Activated CD4-positive, alpha-beta memory T cell treated with anti-CD3 and anti-CD28 coated beads, Interleukin-2, amount 10 ng/mL, durations not matched to agents 7 days and 5 days (primary cell): ENCODE measurements around the gene SERTAD1. TPM values are rescaled to one million over a fixed set of nuclear protein-coding genes. Genes with fewer than 3 reads are reported as not detected.
A peak's percentile ranks its signal among the peaks of the same experiment; 100 is the strongest.
"Not testable (repeated sequence)": the region's sequence is repeated elsewhere in the genome, so short reads cannot be mapped to it uniquely, and the experiment has no call there.

Source experiments
- CTCF ChIA-PET: fragments of 350-600 bp; sonication (Branson Sonifier 250); formaldehyde crosslinking; loops from one replicate; lab custom pipeline; 2021; ENCODE audit warnings: antibody characterized with exemption, inconsistent platforms; lab: Charles Lee
- POLR2A ChIA-PET: fragments of 350-600 bp; sonication (Branson Sonifier 250); formaldehyde crosslinking; loops from one replicate; lab custom pipeline; 2021; ENCODE audit warnings: antibody characterized with exemption; lab: Charles Lee
- DNase-seq: peaks from one replicate; pipeline ENCODE4 v3.0.0-alpha.2; 2020
- H3K27ac Mint-ChIP-seq: one replicate; pipeline ENCODE4 v1.8.0; 2021; ENCODE audit warnings: mild to moderate bottlenecking, mixed read lengths
- H3K27me3 Mint-ChIP-seq: one replicate; pipeline ENCODE4 v1.8.0; 2021; ENCODE audit warnings: mixed read lengths
- H3K36me3 Mint-ChIP-seq: one replicate; pipeline ENCODE4 v1.8.0; 2021; ENCODE audit warnings: low read depth, mixed read lengths
- H3K4me1 Mint-ChIP-seq: one replicate; pipeline ENCODE4 v1.8.0; 2021; ENCODE audit warnings: mixed read lengths
- H3K4me3 Mint-ChIP-seq: one replicate; pipeline ENCODE4 v1.8.0; 2021; ENCODE audit warnings: mild to moderate bottlenecking, mixed read lengths
- H3K9me3 Mint-ChIP-seq: one replicate; pipeline ENCODE4 v1.8.0; 2021; ENCODE audit warnings: mixed read lengths
- total RNA-seq, 2 experiments: library from RNA; stranded (reverse); gene quantifications; one replicate each; pipeline ENCODE4 v1.2.3, GENCODE V29; 2021

Gene SERTAD1
- total RNA-seq, 2 experiments from 2014 or later: 10.6 to 10.7 TPM

- H3K4me3 Mint-ChIP-seq: peak overlapping the region; percentile 87
- peaks cover 6% of the 10 kb centered on the region for H3K36me3 Mint-ChIP-seq
- H3K27ac Mint-ChIP-seq: no peak overlapping the region
- ChIA-PET POLR2A (interaction anchor here (0.6 to 3.3 kb wide), 12 partner anchors 18 to 146 kb away, joined by 3 to 26 read pairs (median 5); partner anchors contain the start of genes SERTAD1 and SERTAD3), CTCF (interaction anchor here (0.6 to 4.0 kb wide), 34 partner anchors 8 to 799 kb away, joined by 3 to 51 read pairs (median 5); partner anchors contain the start of genes AKT2, C19orf47, SERTAD1 and SERTAD3)
- H3K4me1 Mint-ChIP-seq: peaks cover 36% of the 10 kb centered on the region
- peaks cover 23% of the 10 kb centered on the region for H3K27me3 Mint-ChIP-seq
- H3K9me3 Mint-ChIP-seq: no peaks in the 10 kb centered on the region
- DNase-seq: peak; percentile 71
These were observed 38.5 kb upstream of the SERTAD1 start for GRCh38 chr19:40464059-40465024.

GRCh38 chr19:40463587-40464037 is 37.8 kb upstream of the SERTAD1 start:
- peaks cover 36% of the 10 kb centered on the region for H3K4me1 Mint-ChIP-seq
- H3K27ac Mint-ChIP-seq, H3K9me3 Mint-ChIP-seq, DNase-seq, H3K36me3 Mint-ChIP-seq, H3K4me3 Mint-ChIP-seq: not testable (repeated sequence)
- H3K27me3 Mint-ChIP-seq: peaks cover 19% of the 10 kb centered on the region
- CTCF ChIA-PET: interaction anchor here (0.6 to 4.0 kb wide), 24 partner anchors 8 to 314 kb away, joined by 3 to 51 read pairs (median 6); partner anchors contain the start of genes C19orf47, SERTAD1 and SERTAD3
- POLR2A ChIA-PET: interaction anchor here (1.1 to 3.3 kb wide), 5 partner anchors 20 to 140 kb away, joined by 3 to 26 read pairs (median 4); partner anchors contain the start of gene SERTAD3

DNA sequence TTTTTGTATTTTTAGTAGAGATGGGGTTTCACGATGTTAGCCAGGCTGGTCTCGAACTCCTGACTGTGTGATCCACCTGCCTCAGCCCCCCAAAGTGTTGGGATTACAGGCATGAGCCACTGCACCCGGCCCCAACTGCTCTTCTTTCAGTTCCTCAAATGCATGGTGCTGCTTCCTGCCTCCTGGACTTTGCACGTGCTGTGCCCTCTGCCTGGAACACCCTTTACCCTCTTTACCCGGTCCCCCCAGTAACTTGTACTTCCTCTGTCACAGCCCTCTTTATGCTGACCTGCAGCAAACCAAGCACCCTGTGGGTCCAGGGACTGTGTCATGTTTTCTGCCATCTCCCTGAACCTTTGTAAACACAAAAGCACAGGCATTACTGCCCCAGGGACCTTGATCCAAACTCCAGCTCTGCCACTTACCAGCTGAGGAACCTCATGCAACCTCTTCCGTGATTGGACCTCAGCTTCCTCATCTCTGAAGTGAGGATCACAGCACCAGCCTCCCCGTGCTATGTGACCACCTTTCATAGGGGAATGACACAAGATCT is 36.0 kb upstream of the SERTAD1 start:
- Mint-ChIP-seq H3K4me1 (peaks cover 32% of the 10 kb centered on the region), H3K27ac (no peak overlapping the region), H3K9me3 (no peaks in the 10 kb centered on the region), H3K27me3 (peaks cover 7% of the 10 kb centered on the region), H3K36me3 (peaks cover 6% of the 10 kb centered on the region), H3K4me3 (no peak overlapping the region)
- CTCF ChIA-PET: interaction anchor here (1.3 kb wide), 1 partner anchor 41 kb away, joined by 5 read pairs; no protein-coding TSS in a partner anchor
- POLR2A ChIA-PET: interaction anchor here (1.1 kb wide), 1 partner anchor 36 kb away, joined by 3 read pairs; no protein-coding TSS in a partner anchor
- no peak for DNase-seq

- no peaks in the 10 kb centered on the region for H3K9me3 Mint-ChIP-seq
- no peak overlapping the region for H3K27ac Mint-ChIP-seq
- ChIA-PET CTCF (no interaction called here), POLR2A (no interaction called here)
- H3K36me3 Mint-ChIP-seq: no peaks in the 10 kb centered on the region
- H3K4me3 Mint-ChIP-seq: no peak overlapping the region
- peaks cover 18% of the 10 kb centered on the region for H3K4me1 Mint-ChIP-seq
- DNase-seq: no peak
- H3K27me3 Mint-ChIP-seq: no peaks in the 10 kb centered on the region
These were observed 34.4 kb upstream of the SERTAD1 start for GRCh38 chr19:40460185-40460584.

- ChIA-PET CTCF (no interaction called here), POLR2A (no interaction called here)
- H3K36me3 Mint-ChIP-seq: no peaks in the 10 kb centered on the region
- no peaks in the 10 kb centered on the region for H3K9me3 Mint-ChIP-seq
- no peaks in the 10 kb centered on the region for H3K27me3 Mint-ChIP-seq
- no peak for DNase-seq
- no peak overlapping the region for H3K27ac Mint-ChIP-seq
- no peak overlapping the region for H3K4me3 Mint-ChIP-seq
- peaks cover 8% of the 10 kb centered on the region for H3K4me1 Mint-ChIP-seq
These were observed 32.8 kb upstream of the SERTAD1 start for GRCh38 chr19:40458597-40458974.

DNA sequence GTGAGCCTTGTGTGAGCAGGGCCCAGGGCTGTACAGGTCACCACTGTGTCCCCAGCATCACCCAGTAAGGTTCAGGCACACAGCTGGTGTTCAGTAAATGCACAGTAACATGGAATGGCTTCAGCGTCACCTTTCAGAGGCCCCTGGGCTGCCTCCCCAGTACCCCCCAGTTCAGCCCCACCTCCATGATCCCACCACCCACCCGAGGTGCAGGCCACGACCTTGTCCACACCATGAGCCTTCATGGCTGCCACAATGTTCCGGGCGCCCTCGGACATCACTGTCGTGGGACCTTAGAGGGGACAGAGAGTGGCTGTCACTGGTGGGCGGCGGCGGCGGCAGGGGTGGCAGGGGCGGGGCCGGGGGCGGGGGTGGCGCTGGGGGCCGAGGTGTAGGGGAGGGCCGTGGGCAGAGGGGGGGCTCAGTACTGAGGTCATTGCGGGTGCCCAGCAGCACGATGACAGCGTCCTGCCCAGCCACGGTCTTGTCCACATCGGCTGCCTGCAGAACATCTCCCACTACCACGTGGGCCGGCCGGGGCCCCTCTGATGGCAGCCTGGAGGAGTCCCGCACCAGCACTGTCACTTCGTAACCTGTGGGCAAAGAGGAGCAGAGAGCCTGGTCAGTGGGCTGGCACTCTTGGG is 32.3 kb upstream of the SERTAD1 start:
- Mint-ChIP-seq H3K27ac (no peak overlapping the region), H3K27me3 (no peaks in the 10 kb centered on the region), H3K4me3 (no peak overlapping the region), H3K4me1 (peaks cover 5% of the 10 kb centered on the region), H3K9me3 (no peaks in the 10 kb centered on the region), H3K36me3 (no peaks in the 10 kb centered on the region)
- ChIA-PET CTCF (no interaction called here), POLR2A (no interaction called here)
- DNase-seq: no peak

DNA sequence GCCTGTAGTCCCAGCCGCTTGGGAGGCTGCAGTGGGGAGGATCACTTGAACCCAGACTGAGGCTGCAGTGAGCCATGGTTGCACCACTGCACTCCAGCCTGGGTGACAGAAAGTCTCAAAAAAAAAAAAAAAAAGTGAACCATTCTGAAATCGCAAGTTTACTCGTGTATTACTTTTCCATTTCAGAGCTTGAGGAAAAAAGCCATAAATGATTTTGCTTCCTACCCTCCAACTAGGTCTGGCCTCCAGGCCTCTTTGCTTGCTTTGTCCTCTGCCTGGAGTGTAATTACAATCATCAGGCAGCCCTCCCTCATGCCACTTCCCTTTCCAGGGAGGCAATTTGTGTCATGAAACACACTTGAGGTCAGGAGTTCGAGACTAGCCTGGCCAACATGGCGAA is 31.3 kb upstream of the SERTAD1 start:
- no peaks in the 10 kb centered on the region for H3K27me3 Mint-ChIP-seq
- H3K36me3 Mint-ChIP-seq: no peaks in the 10 kb centered on the region
- no peak overlapping the region for H3K4me3 Mint-ChIP-seq
- H3K9me3 Mint-ChIP-seq: no peaks in the 10 kb centered on the region
- H3K27ac Mint-ChIP-seq: no peak overlapping the region
- POLR2A ChIA-PET: interaction anchor here (0.7 kb wide), 1 partner anchor 109 kb away, joined by 3 read pairs; the partner anchor contains the start of genes C19orf47 and PLD3
- CTCF ChIA-PET: no interaction called here
- peaks cover 3% of the 10 kb centered on the region for H3K4me1 Mint-ChIP-seq
- DNase-seq: no peak

GRCh38 chr19:40453943-40454342 is 28.2 kb upstream of the SERTAD1 start:
- H3K27me3 Mint-ChIP-seq, H3K36me3 Mint-ChIP-seq, H3K27ac Mint-ChIP-seq, H3K4me3 Mint-ChIP-seq, H3K4me1 Mint-ChIP-seq, DNase-seq, H3K9me3 Mint-ChIP-seq: not testable (repeated sequence)
- ChIA-PET CTCF (interaction anchor here (1.0 to 1.7 kb wide), 2 partner anchors 11 to 149 kb away, joined by 3 to 13 read pairs; partner anchors contain the start of gene BLVRB), POLR2A (interaction anchor here (1.6 kb wide), 1 partner anchor 29 kb away, joined by 3 read pairs; no protein-coding TSS in a partner anchor)

- POLR2A ChIA-PET: interaction anchor here (1.6 kb wide), 1 partner anchor 29 kb away, joined by 3 read pairs; no protein-coding TSS in a partner anchor
- no peak overlapping the region for H3K4me3 Mint-ChIP-seq
- DNase-seq: no peak
- no peaks in the 10 kb centered on the region for H3K9me3 Mint-ChIP-seq
- no peaks in the 10 kb centered on the region for H3K36me3 Mint-ChIP-seq
- H3K27ac Mint-ChIP-seq: no peak overlapping the region
- H3K27me3 Mint-ChIP-seq: no peaks in the 10 kb centered on the region
- H3K4me1 Mint-ChIP-seq: no peaks in the 10 kb centered on the region
- CTCF ChIA-PET: interaction anchor here (1.0 to 1.7 kb wide), 2 partner anchors 12 to 148 kb away, joined by 3 to 13 read pairs; partner anchors contain the start of gene BLVRB
These were observed 27.5 kb upstream of the SERTAD1 start for GRCh38 chr19:40453151-40453735.

DNA sequence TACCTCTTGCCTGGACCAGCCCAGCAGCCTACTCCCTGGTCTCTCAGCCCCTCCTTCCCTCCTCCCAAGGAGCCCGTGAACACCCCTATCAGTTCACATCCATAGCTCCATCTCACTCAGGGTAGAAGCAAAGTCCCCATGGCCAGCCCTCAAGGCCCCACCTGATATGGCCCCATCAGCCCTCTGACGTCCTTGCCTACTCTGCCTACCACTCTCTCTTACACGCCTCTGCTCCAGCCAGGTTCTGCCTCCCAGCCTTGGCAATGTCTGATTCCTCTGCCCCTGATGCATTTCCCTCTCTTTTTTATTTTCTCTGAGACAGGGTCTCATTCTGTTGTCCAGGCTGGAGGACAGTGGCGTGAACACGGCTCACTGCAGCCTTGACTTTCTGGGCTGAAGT is 26.2 kb upstream of the SERTAD1 start:
- Mint-ChIP-seq H3K9me3 (no peaks in the 10 kb centered on the region), H3K4me1 (no peaks in the 10 kb centered on the region), H3K36me3 (no peaks in the 10 kb centered on the region), H3K27ac (no peak overlapping the region), H3K27me3 (no peaks in the 10 kb centered on the region), H3K4me3 (no peak overlapping the region)
- no peak for DNase-seq
- ChIA-PET CTCF (interaction anchor here (0.7 kb wide), 1 partner anchor 12 kb away, joined by 3 read pairs; no protein-coding TSS in a partner anchor), POLR2A (no interaction called here)

DNA sequence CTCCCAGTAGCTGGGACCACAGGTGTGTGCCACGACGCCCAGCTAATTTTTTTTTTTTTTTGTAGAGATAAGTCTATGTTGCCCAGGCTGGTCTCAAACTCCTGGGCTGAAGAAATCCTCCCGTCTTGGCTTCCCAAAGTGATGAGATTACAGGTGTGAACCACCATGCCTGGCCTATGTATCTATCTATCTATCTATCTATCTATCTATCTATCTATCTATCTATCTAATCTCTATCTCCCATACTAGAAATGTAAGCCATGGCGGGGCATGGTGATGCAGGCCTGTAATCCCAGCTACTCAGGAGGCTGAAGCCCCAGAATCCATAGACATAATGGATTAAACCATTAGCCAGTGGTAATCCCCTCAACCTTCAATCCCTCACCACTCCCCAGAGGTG is 24.9 kb upstream of the SERTAD1 start:
- no peaks in the 10 kb centered on the region for H3K27me3 Mint-ChIP-seq
- ChIA-PET CTCF (interaction anchor here (2.4 kb wide), 1 partner anchor 14 kb away, joined by 13 read pairs; the partner anchor contains the start of gene BLVRB), POLR2A (no interaction called here)
- no peak overlapping the region for H3K4me3 Mint-ChIP-seq
- no peaks in the 10 kb centered on the region for H3K4me1 Mint-ChIP-seq
- DNase-seq: no peak
- no peaks in the 10 kb centered on the region for H3K9me3 Mint-ChIP-seq
- no peak overlapping the region for H3K27ac Mint-ChIP-seq
- H3K36me3 Mint-ChIP-seq: no peaks in the 10 kb centered on the region

- Mint-ChIP-seq H3K4me1 (peaks cover 6% of the 10 kb centered on the region), H3K9me3 (no peaks in the 10 kb centered on the region), H3K4me3 (no peak overlapping the region), H3K27me3 (no peaks in the 10 kb centered on the region), H3K36me3 (no peaks in the 10 kb centered on the region), H3K27ac (no peak overlapping the region)
- ChIA-PET POLR2A (no interaction called here), CTCF (interaction anchor here (2.4 kb wide), 1 partner anchor 15 kb away, joined by 13 read pairs; the partner anchor contains the start of gene BLVRB)
- DNase-seq: no peak
These were observed 23.7 kb upstream of the SERTAD1 start for GRCh38 chr19:40449506-40449905.
